Activated T-helper 1 cell treated with Interleukin-2 at 50 U/mL for 16 hours (primary cell): ENCODE measurements around the gene TMPRSS13.

ENCODE experiments used
- DNase-seq: peaks from one replicate; pipeline ENCODE4 v3.0.0-alpha.2; 2020; ENCODE audit warnings: low read depth

TMPRSS13 gene

GRCh38 chr11:117851852-117852251, 77.3 kb downstream of the TMPRSS13 start:
- no peak for DNase-seq

- no peak for DNase-seq
Measured at GRCh38 chr11:117851106-117851505, 78.1 kb downstream of the TMPRSS13 start.
